Testis (tissue), 5 donors: ENCODE results near the gene LGALS9. TPM values are rescaled to one million over a fixed set of nuclear protein-coding genes. Genes with fewer than 3 reads are reported as not detected.
A peak's percentile ranks its signal among the peaks of the same experiment; 100 is the strongest.

Experiments
- DNase-seq: peaks from one replicate; pipeline ENCODE4 v3.0.0-alpha.2; 2019
- H3K27ac ChIP-seq, 2 donors: fragments of 200-600 bp; sonication (generic); one replicate each; pipeline ENCODE4 v1.5.1; 2019
- H3K27me3 ChIP-seq: fragments of 200-600 bp; sonication (generic); one replicate; pipeline ENCODE4 v1.5.1; 2019
- H3K36me3 ChIP-seq: fragments of 200-600 bp; sonication (generic); one replicate; pipeline ENCODE4 v1.5.1; 2017; ENCODE audit warnings: low read depth; ENCODE audit errors: missing control alignments
- H3K4me1 ChIP-seq: fragments of 200-600 bp; sonication (generic); one replicate; pipeline ENCODE4 v1.5.1; 2019
- H3K4me3 ChIP-seq, 2 donors: fragments of 200-600 bp; sonication (generic); one replicate each; pipeline ENCODE4 v1.5.1; 2017 to 2019
- H3K9me3 ChIP-seq: fragments of 200-600 bp; sonication (generic); one replicate; pipeline ENCODE4 v1.5.1; 2017
- CTCF ChIP-seq, 3 experiments: fragments of 450-650 bp in 2 of 3; fragments of 200-600 bp in 1 of 3; sonication (generic) in 1 of 3; IDR thresholded peaks; one replicate each; pipeline ENCODE4 v1.5.1; 2016 to 2019; ENCODE audit warnings: antibody characterized with exemption in 3 of 3, mild to moderate bottlenecking in 2 of 3, moderate library complexity in 1 of 3
- POLR2A ChIP-seq: fragments of 450-650 bp; IDR thresholded peaks from one replicate; pipeline ENCODE4 v1.6.1; 2017; ENCODE audit warnings: antibody characterized with exemption, mild to moderate bottlenecking, moderate library complexity
- WGBS, 2 donors: methylation state at CpG; one replicate each; pipeline ENCODE4 v1.1.5; 2018; 5-methylcytosine and 5-hydroxymethylcytosine counted together
- intact Hi-C: fragments of 100-400 bp; cut with DNase I; formaldehyde crosslinking; loops from one replicate; pipeline ENCODE4 v1.15.1; 2023; ENCODE audit warnings: low total_unique reads
- long read RNA-seq, 2 donors: transcript quantifications; one replicate each; lab custom pipeline, GENCODE V29; 2026
- polyA plus RNA-seq: library from polyadenylated mRNA; stranded (reverse); fragments of 350-450 nt; fragmentation: Illumina TruSeq; extraction: RNeasy Lipid Tissue Mini Kit (QIAGEN cat#74804); gene quantifications from one replicate; pipeline ENCODE4 v1.2.3, GENCODE V29; 2014; ENCODE audit warnings: low read depth, low replicate concordance; ENCODE audit not compliant: insufficient read depth
- total RNA-seq, 2 donors: library from RNA; depleted of rRNA; stranded (reverse); fragments of >200 nt; gene quantifications; one replicate each; pipeline ENCODE4 v1.2.3, GENCODE V29; 2016

LGALS9 gene
- total RNA-seq, result 1 to 10 TPM; 7.2 to 7.4 TPM
- 27.5 TPM for polyA plus RNA-seq
- long read RNA-seq, donor 1, partial matches to known transcripts, result 0 of 5 reads
- long read RNA-seq, donor 1, other reads (novel, unspliced or antisense), result 0 of 5 reads
- long read RNA-seq, donor 2, partial matches to known transcripts, result 0 of 2 reads
- long read RNA-seq, donor 2, other reads (novel, unspliced or antisense), result 0 of 2 reads

- DNase-seq, result no peak
- WGBS, 2 donors, result 64 to 70% methylated on average over 10 of the region's 10 CpGs
- Histone ChIP-seq H3K27ac (peak within 1 kb of the TSS in 1 of 2 donors; percentile 31), H3K36me3 (no peaks in the 10 kb centered on the region), H3K27me3 (no peaks in the 10 kb centered on the region), H3K4me1 (peaks cover 19% of the 10 kb centered on the region), H3K4me3 (no peak within 1 kb of the TSS), H3K9me3 (no peaks in the 10 kb centered on the region)
- no peak for TF ChIP-seq CTCF (IDR thresholded peaks at IDR 0.05)
- no peak for TF ChIP-seq POLR2A
- intact Hi-C loops, result no loop called here
Observed at GRCh38 chr17:27630607-27631410, at the start of gene LGALS9. Gene LGALS9 (plus strand): TSS chr17:27631188. CDS start chr17:27631266, 78 bp downstream.

GRCh38 chr17:27582696-27583095, 48.3 kb upstream of the LGALS9 start:
- no peak overlapping the region for H3K27ac ChIP-seq
- intact Hi-C loops, result no loop called here
- WGBS, 2 donors, result 93% methylated on average over 11 to 18 of the region's 18 CpGs
- TF ChIP-seq POLR2A (no peak), CTCF (IDR thresholded peaks at IDR 0.05) (no peak)
- H3K27me3 ChIP-seq, result no peaks in the 10 kb centered on the region
- H3K9me3 ChIP-seq, result no peaks in the 10 kb centered on the region
- DNase-seq, result no peak
- H3K4me3 ChIP-seq, result no peak overlapping the region
- peaks cover 6% of the 10 kb centered on the region for H3K4me1 ChIP-seq
- no peaks in the 10 kb centered on the region for H3K36me3 ChIP-seq

GRCh38 chr17:27585153-27585681, 45.8 kb upstream of the LGALS9 start:
- no peaks in the 10 kb centered on the region for H3K4me1 ChIP-seq
- no peak for DNase-seq
- intact Hi-C loops, result no loop called here
- H3K9me3 ChIP-seq, result no peaks in the 10 kb centered on the region
- H3K27me3 ChIP-seq, result no peaks in the 10 kb centered on the region
- TF ChIP-seq CTCF (IDR thresholded peaks at IDR 0.05), result no peak
- TF ChIP-seq POLR2A, result no peak
- no peak overlapping the region for H3K4me3 ChIP-seq
- no peak overlapping the region for H3K27ac ChIP-seq
- H3K36me3 ChIP-seq, result no peaks in the 10 kb centered on the region
- WGBS, 2 donors, result 85 to 93% methylated on average over 9 of the region's 9 CpGs

GRCh38 chr17:27585792-27586191, 45.2 kb upstream of the LGALS9 start:
- H3K4me3 ChIP-seq, result no peak overlapping the region
- intact Hi-C loops, result no loop called here
- no peaks in the 10 kb centered on the region for H3K27me3 ChIP-seq
- no peaks in the 10 kb centered on the region for H3K4me1 ChIP-seq
- no peaks in the 10 kb centered on the region for H3K36me3 ChIP-seq
- WGBS, 2 donors, result 97% methylated on average over 5 of the region's 5 CpGs; no CpG with 5 or more reads in 1 of the 2 donors
- H3K27ac ChIP-seq, result no peak overlapping the region
- no peak for DNase-seq
- H3K9me3 ChIP-seq, result no peaks in the 10 kb centered on the region
- TF ChIP-seq POLR2A (no peak), CTCF (IDR thresholded peaks at IDR 0.05) (no peak)
